GM12878 (cell line): ENCODE results near the gene OR10V1. TPM values are rescaled to one million over a fixed set of nuclear protein-coding genes. Genes with fewer than 3 reads are reported as not detected.

Experiments used
- ATAC-seq: fragments of 200-7000 bp; cut with Tn5 transposase; 3 replicates; pipeline ENCODE4 v1.9.1; 2020; ENCODE audit warnings: mild to moderate bottlenecking, moderate library complexity
- BruUV-seq: library from RNA; stranded (reverse); fragments of 400-500 nt; replicated peaks from 2 replicates; lab custom pipeline; 2021; lab: Mats Ljungman, UMichigan
- CTCF ChIA-PET: fragments of 300-600 bp; sonication (Branson Sonifier 250); formaldehyde crosslinking; extraction: SDS; loops from one replicate; lab custom pipeline; 2021; ENCODE audit warnings: inconsistent platforms; lab: Yijun Ruan, JAX
- POLR2A ChIA-PET: fragments of 350-600 bp; formaldehyde crosslinking; extraction: SDS; loops from one replicate; lab custom pipeline; 2021; ENCODE audit warnings: inconsistent platforms; lab: Charles Lee
- RAD21 ChIA-PET: fragments of 300-600 bp; sonication (Branson Sonifier 250); formaldehyde crosslinking; loops from one replicate; lab custom pipeline; 2023; ENCODE audit warnings: antibody characterized with exemption; ENCODE audit not compliant: unreplicated experiment; lab: Charles Lee
- SMC1A ChIA-PET: fragments of 300-600 bp; sonication (Branson Sonifier 250); formaldehyde crosslinking; loops from one replicate; lab custom pipeline; 2023; ENCODE audit not compliant: unreplicated experiment, uncharacterized antibody; lab: Charles Lee
- DNase-seq: peaks from one replicate; pipeline ENCODE4 v3.0.0-alpha.2; 2011; ENCODE audit warnings: low read depth, low spot score
- FAIRE-seq: peaks from 3 replicates; lab custom pipeline; 2011; peaks lifted over from hg19 to GRCh38; lab: Jason Lieb, UNC
- H2AFZ ChIP-seq: 2 replicates; pipeline ENCODE4 v1.6.0; 2011; ENCODE audit warnings: low read depth, low read length, control low read depth; ENCODE audit not compliant: control insufficient read depth
- H3K27ac ChIP-seq: 2 replicates; pipeline ENCODE4 v1.5.1; 2011; ENCODE audit warnings: control low read depth; ENCODE audit not compliant: control insufficient read depth, insufficient read depth
- H3K27me3 ChIP-seq, 2 experiments: replicated peaks in 1 of 2; 2 replicates each; pipeline versions ENCODE4 v1.6.0 to v1.6.1; 2011; ENCODE audit warnings: low read length in 1 of 2; ENCODE audit not compliant: control insufficient read depth in 2 of 2, insufficient read depth in 2 of 2
- H3K36me3 ChIP-seq, 2 experiments: 2 replicates each; pipeline ENCODE4 v1.5.1; 2011; ENCODE audit warnings: low read length in 1 of 2; ENCODE audit not compliant: control insufficient read depth in 2 of 2, insufficient read depth in 2 of 2
- H3K4me1 ChIP-seq: 2 replicates; pipeline ENCODE4 v1.6.1; 2011; ENCODE audit warnings: mild to moderate bottlenecking, low read length, moderate library complexity, mixed read lengths; ENCODE audit not compliant: control insufficient read depth, insufficient read depth
- H3K4me2 ChIP-seq: 2 replicates; pipeline ENCODE4 v1.6.0; 2011; ENCODE audit warnings: control low read depth; ENCODE audit not compliant: control insufficient read depth, insufficient read depth
- H3K4me3 ChIP-seq: fragments of 200-600 bp; sonication (generic); 2 replicates; pipeline ENCODE4 v1.5.1; 2016
- H3K79me2 ChIP-seq: 2 replicates; pipeline ENCODE4 v1.6.0; 2011; ENCODE audit warnings: low read length; ENCODE audit not compliant: control insufficient read depth, insufficient read depth
- H3K9ac ChIP-seq: 2 replicates; pipeline ENCODE4 v1.8.0; 2011; ENCODE audit warnings: low read length, control low read depth, mixed read lengths; ENCODE audit not compliant: control insufficient read depth, insufficient read depth
- H3K9me3 ChIP-seq: replicated peaks from 3 replicates; pipeline ENCODE4 v1.5.1; 2011; ENCODE audit warnings: mild to moderate bottlenecking, low read length; ENCODE audit not compliant: control insufficient read depth, insufficient read depth
- H4K20me1 ChIP-seq: 2 replicates; pipeline ENCODE4 v1.6.0; 2011; ENCODE audit not compliant: control insufficient read depth, insufficient read depth
- BACH1 ChIP-seq: fragments of 450-650 bp; IDR thresholded peaks from 2 replicates; pipeline ENCODE4 v1.6.1; 2017; ENCODE audit warnings: mild to moderate bottlenecking, borderline replicate concordance
- BHLHE40 ChIP-seq, 2 experiments: fragments of 450-650 bp in 1 of 2; IDR thresholded peaks; 2 replicates each; pipeline ENCODE4 v1.6.1; 2011 to 2017; ENCODE audit warnings: low read depth in 2 of 2, borderline replicate concordance in 1 of 2, improper control_type of control experiment in 1 of 2, low read length in 1 of 2, mild to moderate bottlenecking in 1 of 2
- BRCA1 ChIP-seq: IDR thresholded peaks from 2 replicates; pipeline ENCODE4 v1.6.1; 2011; ENCODE audit warnings: low read depth, low read length, improper control_type of control experiment
- EP300 ChIP-seq, 2 experiments: fragments of 150-350 bp in 1 of 2; IDR thresholded peaks; 2 replicates each; pipeline ENCODE4 v1.6.1; 2011 to 2012; ENCODE audit warnings: low read depth in 2 of 2, low read length in 2 of 2, borderline replicate concordance in 1 of 2, improper control_type of control experiment in 1 of 2, inconsistent platforms in 1 of 2; ENCODE audit not compliant: control insufficient read depth in 1 of 2
- GATAD2B ChIP-seq: fragments of 450-650 bp; conservative IDR thresholded peaks from 2 replicates; pipeline ENCODE4 v1.6.1; 2017; ENCODE audit warnings: low read depth, mild to moderate bottlenecking, moderate library complexity
- JUND ChIP-seq: IDR thresholded peaks from 2 replicates; pipeline ENCODE4 v1.6.1; 2012; ENCODE audit warnings: low read depth, mild to moderate bottlenecking, low read length, improper control_type of control experiment, moderate library complexity
- KAT2A ChIP-seq: conservative IDR thresholded peaks from 2 replicates; pipeline ENCODE4 v1.6.1; 2011; ENCODE audit warnings: low read depth, low read length; ENCODE audit not compliant: control insufficient read depth
- KLF5 ChIP-seq: fragments of 450-650 bp; IDR thresholded peaks from 2 replicates; pipeline ENCODE4 v1.6.1; 2014; ENCODE audit warnings: mild to moderate bottlenecking; ENCODE audit not compliant: partially characterized antibody
- MEF2A ChIP-seq: IDR thresholded peaks from 2 replicates; pipeline ENCODE4 v1.6.1; 2011; ENCODE audit warnings: low read depth, mild to moderate bottlenecking, low read length, moderate library complexity; ENCODE audit not compliant: insufficient read depth
- MYB ChIP-seq: fragments of 150-350 bp; IDR thresholded peaks from 2 replicates; pipeline ENCODE4 v1.6.1; 2014; ENCODE audit warnings: mild to moderate bottlenecking, low read depth, low read length, borderline replicate concordance
- RBBP5 ChIP-seq: fragments of 200-600 bp; sonication (generic); conservative IDR thresholded peaks from 2 replicates; pipeline ENCODE4 v1.6.1; 2016
- SMC3 ChIP-seq: IDR thresholded peaks from 2 replicates; pipeline ENCODE4 v1.6.1; 2011; ENCODE audit warnings: low read length, improper control_type of control experiment, borderline replicate concordance
- SREBF1 ChIP-seq: IDR thresholded peaks from 2 replicates; pipeline ENCODE4 v1.6.1; 2012; ENCODE audit warnings: mild to moderate bottlenecking, low read length
- ZNF207 ChIP-seq: fragments of 450-650 bp; IDR thresholded peaks from 2 replicates; pipeline ENCODE4 v1.6.1; 2014; ENCODE audit warnings: antibody characterized with exemption, mild to moderate bottlenecking, borderline replicate concordance
- ZNF217 ChIP-seq: fragments of 450-650 bp; IDR thresholded peaks from 2 replicates; pipeline ENCODE4 v1.6.1; 2017; ENCODE audit warnings: antibody characterized with exemption, mild to moderate bottlenecking
- ZNF274 ChIP-seq: IDR thresholded peaks from one replicate; pipeline ENCODE4 v1.8.0; 2011; ENCODE audit not compliant: insufficient read length, insufficient read depth
- ZSCAN29 ChIP-seq: fragments of 450-650 bp; IDR thresholded peaks from 2 replicates; pipeline ENCODE4 v1.6.1; 2017; ENCODE audit warnings: mild to moderate bottlenecking, moderate library complexity
- WGBS: methylation state at CpG from one replicate; pipeline ENCODE4 v1.1.6; 2016; ENCODE audit warnings: low lambda C conversion rate; ENCODE audit not compliant: insufficient replicate concordance, insufficient coverage; ENCODE audit errors: missing lambda C conversion rate; 5-methylcytosine and 5-hydroxymethylcytosine counted together
- in situ Hi-C: fragments of 300-500 bp; cut with MboI; formaldehyde crosslinking; loops from 9 replicates; pipeline ENCODE4 v1.14.3; 2018; ENCODE audit warnings: mixed read lengths
- intact Hi-C: fragments of 100-400 bp; cut with micrococcal nuclease; formaldehyde crosslinking; loops from one replicate; pipeline ENCODE4 v1.14.2; 2022; ENCODE audit not compliant: unreplicated experiment
- polyA plus RNA-seq, 11 experiments: library from polyadenylated mRNA; depleted of rRNA in 4 of 11; unstranded in 6 of 11; stranded (reverse) in 5 of 11; fragments of >200 nt; fragmentation: Nextera tagmentation in 4 of 11; fragmentation: Illumina TruSeq in 1 of 11; extraction: Ambion mirVana in 4 of 11; extraction: Trizol in 1 of 11; gene quantifications; 1 replicate in 1 of 11; 2 replicates in 10 of 11; pipeline versions ENCODE4 v1.2.1 to v1.2.3, GENCODE V29; 2011 to 2016; ENCODE audit warnings: inconsistent platforms in 2 of 11, missing spikeins in 2 of 11, low read depth in 1 of 11
- total RNA-seq, 4 experiments: library from RNA; depleted of rRNA in 3 of 4; stranded (reverse); fragments of >200 nt in 3 of 4; fragmentation: Illumina TruSeq in 1 of 4; extraction: Trizol in 1 of 4; gene quantifications; 2 replicates each; pipeline versions ENCODE4 v1.2.1 to v1.2.3, GENCODE V29; 2013 to 2021
- TF ChIP-seq, protein P1 (sequence below): fragments of 450-650 bp; IDR thresholded peaks from 2 replicates; pipeline ENCODE4 v1.6.1; 2018; ENCODE audit warnings: mild to moderate bottlenecking, low read depth, moderate library complexity; ENCODE audit not compliant: partially characterized antibody

Gene OR10V1
- total and polyA plus RNA-seq, 10 of the 15 experiments (the other 5 are each of a cell fraction or from before 2014, with no cell fraction given): not detected

DNA sequence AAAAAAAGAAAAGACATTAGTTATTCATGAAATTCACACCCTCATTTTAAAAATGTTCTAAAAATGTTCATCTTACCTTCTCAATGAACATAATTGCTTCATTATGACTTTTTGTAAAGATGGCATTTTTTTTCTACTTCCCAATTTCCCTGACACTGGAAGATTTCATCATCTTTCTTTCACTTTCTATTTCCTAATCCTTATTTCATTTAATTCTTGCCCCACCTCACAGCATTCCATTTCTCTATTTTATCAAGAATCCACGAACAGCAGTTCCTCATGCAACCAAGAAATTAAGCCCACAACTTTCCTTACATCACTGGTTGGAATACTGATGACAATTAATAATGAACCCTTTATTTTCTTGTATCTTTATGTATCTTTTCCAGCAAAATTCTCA, 46.7 kb downstream of the OR10V1 start:
- ChIA-PET SMC1A (interaction anchor here (0.7 kb wide), 1 partner anchor 130 kb away, joined by 3 read pairs; no protein-coding TSS in a partner anchor), RAD21 (no interaction called here), POLR2A (interaction anchor here (0.6 kb wide), 2 partner anchors 46 to 114 kb away, joined by 4 read pairs; no protein-coding TSS in a partner anchor), CTCF (interaction anchor here (1.0 kb wide), 1 partner anchor 129 kb away, joined by 5 read pairs; no protein-coding TSS in a partner anchor)
- Histone ChIP-seq H3K4me2 (peak overlapping the region; percentile 78; the same call in 1 of the 2 replicates), H3K4me1 (no peaks in the 10 kb centered on the region; the same call in 1 of the 2 replicates), H4K20me1 (no peaks in the 10 kb centered on the region), H3K9ac (no peak overlapping the region), H3K27me3 (no peaks in the 10 kb centered on the region), H3K4me3 (peak overlapping the region; percentile 98), H3K27ac (no peak overlapping the region), H3K9me3 (no peaks in the 10 kb centered on the region), H3K79me2 (peaks cover 47% of the 10 kb centered on the region)
- intact Hi-C loops (loop anchor here (5.0 to 10.0 kb wide), 2 partner anchors 145 to 452 kb away; partner anchors contain the start of genes MPEG1 and MRPL16), in situ Hi-C loops (loop anchor here (5.0 to 25.0 kb wide), 2 partner anchors 115 to 1080 kb away; partner anchors contain the start of genes LPXN and ZFP91)
- FAIRE-seq (no peak), ATAC-seq (no peak), DNase-seq (no peak)
- no TSS peak for BruUV-seq
- no peak for TF ChIP-seq KAT2A
- no peak for TF ChIP-seq BRCA1
- TF ChIP-seq ZNF274: no peak
- no peak for TF ChIP-seq JUND
- no peak for TF ChIP-seq ZSCAN29
- TF ChIP-seq GATAD2B: no peak
- no peak for TF ChIP-seq EP300 (IDR thresholded peaks at IDR 0.05; ENCODE audit: borderline replicate concordance in 1 of 2, control insufficient read depth in 1 of 2, low read depth in 2 of 2, low read length in 2 of 2)
- TF ChIP-seq RBBP5: no peak
- no peak for TF ChIP-seq ZNF217
- no peak for TF ChIP-seq MYB
- no peak for TF ChIP-seq BACH1
- TF ChIP-seq, protein P1, sequence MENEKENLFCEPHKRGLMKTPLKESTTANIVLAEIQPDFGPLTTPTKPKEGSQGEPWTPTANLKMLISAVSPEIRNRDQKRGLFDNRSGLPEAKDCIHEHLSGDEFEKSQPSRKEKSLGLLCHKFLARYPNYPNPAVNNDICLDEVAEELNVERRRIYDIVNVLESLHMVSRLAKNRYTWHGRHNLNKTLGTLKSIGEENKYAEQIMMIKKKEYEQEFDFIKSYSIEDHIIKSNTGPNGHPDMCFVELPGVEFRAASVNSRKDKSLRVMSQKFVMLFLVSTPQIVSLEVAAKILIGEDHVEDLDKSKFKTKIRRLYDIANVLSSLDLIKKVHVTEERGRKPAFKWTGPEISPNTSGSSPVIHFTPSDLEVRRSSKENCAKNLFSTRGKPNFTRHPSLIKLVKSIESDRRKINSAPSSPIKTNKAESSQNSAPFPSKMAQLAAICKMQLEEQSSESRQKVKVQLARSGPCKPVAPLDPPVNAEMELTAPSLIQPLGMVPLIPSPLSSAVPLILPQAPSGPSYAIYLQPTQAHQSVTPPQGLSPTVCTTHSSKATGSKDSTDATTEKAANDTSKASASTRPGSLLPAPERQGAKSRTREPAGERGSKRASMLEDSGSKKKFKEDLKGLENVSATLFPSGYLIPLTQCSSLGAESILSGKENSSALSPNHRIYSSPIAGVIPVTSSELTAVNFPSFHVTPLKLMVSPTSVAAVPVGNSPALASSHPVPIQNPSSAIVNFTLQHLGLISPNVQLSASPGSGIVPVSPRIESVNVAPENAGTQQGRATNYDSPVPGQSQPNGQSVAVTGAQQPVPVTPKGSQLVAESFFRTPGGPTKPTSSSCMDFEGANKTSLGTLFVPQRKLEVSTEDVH: no peak
- TF ChIP-seq BHLHE40 (IDR thresholded peaks at IDR 0.05; ENCODE audit: borderline replicate concordance in 1 of 2, low read depth in 2 of 2, low read length in 1 of 2): no peak
- no peak for TF ChIP-seq SMC3
- no peak for TF ChIP-seq KLF5
- no peak for TF ChIP-seq MEF2A
- TF ChIP-seq ZNF207: no peak
- TF ChIP-seq SREBF1: no peak
- TF ChIP-seq, all 136 proteins: peak for 0
- Histone ChIP-seq H2AFZ (no peak overlapping the region), H3K36me3 (peaks cover 0 to 17% of the 10 kb centered on the region in 2 experiments; a peak in 2 of 4 replicates)
- 50% methylated on average over 1 of the region's 1 CpG for WGBS
